ENCODE results near the gene TMA7B. TPM values are rescaled to one million over a fixed set of nuclear protein-coding genes. Genes with fewer than 3 reads are reported as not detected.

Gene TMA7B
- total and polyA plus RNA-seq, 11 donors: 0.24 TPM; not detected in 10

- no peak for ATAC-seq
- no peak overlapping the region for H3K27ac ChIP-seq
Observed at GRCh38 chr22:39953101-39953500, 7.1 kb upstream of the TMA7B start.

GRCh38 chr22:39954584-39955055 is 5.6 kb upstream of the TMA7B start:
- Histone ChIP-seq H3K9me3 (no peaks in the 10 kb centered on the region), H3K36me3 (peaks cover 0 to under 1% (median 0%) of the 10 kb centered on the region in 9 donors), H3K4me1 (peaks cover 0 to 17% (median 0%) of the 10 kb centered on the region in 12 donors), H3K27me3 (peaks cover 0 to 13% (median 0%) of the 10 kb centered on the region in 9 donors), H3K27ac (no peak overlapping the region), H3K4me3 (no peak overlapping the region)
- TF ChIP-seq CTCF (IDR thresholded peaks at IDR 0.05): no peak
- no peak for TF ChIP-seq POLR2A (IDR thresholded peaks at IDR 0.05)
- intact Hi-C loops (cut with DNase I): loop anchor here in 1 of 10 donors (10.0 kb wide), 1 partner anchor 60 kb away; no protein-coding TSS in a partner anchor
- no peak for ATAC-seq
- 89 to 95% (median 92%) methylated on average over 2 to 4 of the region's 4 CpGs for WGBS, 4 donors
- DNase-seq: no peak

More at GRCh38 chr22:39953101-39953500, 7.1 kb upstream of the TMA7B start:
- WGBS, 4 donors: 73 to 88% (median 79%) methylated on average over 2 of the region's 2 CpGs
- no peaks in the 10 kb centered on the region for H3K36me3 ChIP-seq
- no peak overlapping the region for H3K4me3 ChIP-seq
- intact Hi-C loops (cut with DNase I): loop anchor here in 1 of 10 donors (10.0 kb wide), 1 partner anchor 62 kb away; no protein-coding TSS in a partner anchor
- peaks cover 0 to 14% (median 0%) of the 10 kb centered on the region in 12 donors for H3K4me1 ChIP-seq
- TF ChIP-seq POLR2A (IDR thresholded peaks at IDR 0.05) (no peak), CTCF (IDR thresholded peaks at IDR 0.05) (no peak)
- no peaks in the 10 kb centered on the region for H3K9me3 ChIP-seq
- DNase-seq: no peak
- H3K27me3 ChIP-seq: peaks cover 0 to 7% (median 0%) of the 10 kb centered on the region in 9 donors

- no peak for ATAC-seq
- no peak for DNase-seq
- 90 to 100% (median 96%) methylated on average over 2 of the region's 2 CpGs for WGBS, 4 donors
Observed at GRCh38 chr22:39955675-39956074, 4.5 kb upstream of the TMA7B start.

More at GRCh38 chr22:39955675-39956074, 4.5 kb upstream of the TMA7B start:
- peaks cover 0 to 9% (median 0%) of the 10 kb centered on the region in 9 donors for H3K36me3 ChIP-seq
- peaks cover 0 to 13% (median 0%) of the 10 kb centered on the region in 9 donors for H3K27me3 ChIP-seq
- no peaks in the 10 kb centered on the region for H3K9me3 ChIP-seq
- H3K4me1 ChIP-seq: peaks cover 0 to 28% (median 0%) of the 10 kb centered on the region in 12 donors
- no peak for TF ChIP-seq POLR2A (IDR thresholded peaks at IDR 0.05)
- no peak for TF ChIP-seq CTCF (IDR thresholded peaks at IDR 0.05)
- H3K27ac ChIP-seq: no peak overlapping the region
- intact Hi-C loops (cut with DNase I): loop anchor here in 1 of 10 donors (10.0 kb wide), 1 partner anchor 59 kb away; no protein-coding TSS in a partner anchor
- H3K4me3 ChIP-seq: no peak overlapping the region
